Activated T-cell treated with anti-CD3 and anti-CD28 coated beads, Interleukin-2, amount 50 U/mL, for 48 hours (primary cell): ENCODE data around the gene ATP6V0B.

Source experiments
- DNase-seq, 2 experiments: peaks; one replicate each; pipeline ENCODE4 v3.0.0-alpha.2; 2020

ATP6V0B gene

DNA sequence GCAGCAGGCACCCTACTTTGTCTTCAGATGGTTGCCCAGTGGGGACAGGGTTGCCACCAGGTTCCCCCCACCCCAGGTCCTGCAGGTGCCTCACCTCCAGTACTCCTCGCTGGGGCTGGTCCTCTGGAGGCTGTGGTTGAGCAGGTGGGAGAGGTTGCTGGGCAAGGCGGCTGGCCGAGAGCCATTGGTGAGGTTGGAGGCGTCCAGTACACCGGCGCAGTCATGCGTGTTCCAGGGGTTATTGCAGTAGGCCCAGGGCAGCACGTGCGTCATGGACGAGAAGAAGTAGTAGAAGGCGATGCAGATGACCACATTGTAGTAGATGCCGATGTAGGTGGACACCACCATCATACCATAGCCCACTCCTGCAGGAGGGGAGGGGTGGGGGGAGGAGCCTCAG lies 33.5 kb downstream of the ATP6V0B start:
- no peak for DNase-seq

DNA sequence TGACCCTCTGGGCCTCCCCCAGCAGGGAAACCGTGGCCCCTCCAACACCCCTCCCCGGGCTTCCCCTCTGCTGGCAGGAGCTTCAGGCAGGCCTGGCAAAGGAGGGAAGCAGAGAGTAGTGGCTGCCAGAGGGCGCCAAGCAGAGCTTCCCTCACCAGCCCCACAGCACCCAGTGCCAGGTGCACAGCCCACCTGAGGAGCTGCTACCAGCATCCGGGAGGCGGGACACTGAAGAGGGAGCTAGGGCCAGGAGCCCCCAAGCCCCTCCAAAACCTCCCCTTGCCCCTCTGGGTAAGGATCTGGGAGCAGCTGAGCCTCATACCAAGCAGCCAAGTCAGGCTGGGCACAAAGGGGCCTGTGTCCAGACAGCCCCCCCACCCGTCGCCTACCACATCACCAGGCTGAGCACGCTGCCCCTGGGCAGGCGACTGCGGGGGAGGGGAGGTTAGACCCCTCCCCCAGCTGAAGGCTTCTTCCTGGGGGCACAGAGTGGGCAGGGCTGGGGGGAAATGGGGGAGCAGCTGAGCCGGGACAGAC lies 36.2 kb downstream of the ATP6V0B start:
- DNase-seq, result no peak

GRCh38 chr1:44012404-44012803 lies 37.6 kb downstream of the ATP6V0B start:
- no peak for DNase-seq

GRCh38 chr1:44012941-44013609 lies 38.3 kb downstream of the ATP6V0B start:
- DNase-seq, result no peak

GRCh38 chr1:44013949-44014348 lies 39.2 kb downstream of the ATP6V0B start:
- no peak for DNase-seq

GRCh38 chr1:44014365-44015104 lies 39.8 kb downstream of the ATP6V0B start:
- no peak for DNase-seq

GRCh38 chr1:44015206-44015605 lies 40.4 kb downstream of the ATP6V0B start:
- DNase-seq, result no peak

GRCh38 chr1:44016041-44016889 lies 41.5 kb downstream of the ATP6V0B start:
- DNase-seq, result no peak

- DNase-seq, result no peak
These were observed 42.2 kb downstream of the ATP6V0B start for GRCh38 chr1:44016890-44017400.

DNA sequence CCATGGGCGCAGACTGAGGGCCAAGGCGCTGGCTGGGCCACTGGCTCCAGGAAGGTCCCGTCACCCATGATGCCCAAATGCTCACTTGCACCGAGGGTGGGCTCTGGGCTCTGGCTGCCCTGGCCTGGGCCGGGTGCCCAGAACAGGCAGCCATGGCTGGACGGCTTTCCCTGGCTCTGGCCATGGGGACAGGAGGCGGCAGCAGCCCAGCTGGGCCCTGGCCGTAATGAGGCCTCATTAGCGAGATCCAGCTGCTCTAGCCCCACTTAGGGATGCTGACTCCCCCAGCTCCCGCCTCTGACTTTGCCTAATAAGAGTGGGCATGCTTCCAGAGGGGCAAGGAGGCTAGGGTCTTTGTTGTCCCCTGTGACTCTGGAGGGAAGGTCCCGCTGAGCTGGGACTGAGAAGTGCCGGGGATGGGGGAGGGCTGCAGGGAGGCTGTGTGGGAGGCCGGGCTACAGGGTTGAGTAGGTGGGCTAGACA lies 44.7 kb downstream of the ATP6V0B start:
- DNase-seq, result no peak

GRCh38 chr1:44020464-44020863 lies 45.7 kb downstream of the ATP6V0B start:
- DNase-seq, result no peak

DNA sequence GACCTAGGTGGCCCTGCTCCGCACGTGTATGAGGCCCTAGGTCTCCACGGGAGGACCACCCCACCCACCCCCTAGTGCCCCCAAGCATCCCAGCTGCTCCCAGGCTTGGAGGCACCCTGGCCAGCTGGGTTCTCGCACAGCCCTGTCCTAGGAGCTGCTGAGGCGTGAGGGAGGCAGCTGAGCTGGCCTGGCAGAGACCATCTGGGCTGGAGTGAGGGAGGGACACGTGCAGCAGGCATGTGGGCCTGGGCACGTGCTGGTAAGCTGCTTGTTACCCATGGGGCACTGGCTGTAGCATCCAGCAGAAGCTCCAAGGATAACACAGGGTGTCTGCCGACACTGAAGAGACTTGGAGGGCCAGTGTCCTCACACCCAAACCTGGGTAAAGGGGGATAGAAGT lies 46.4 kb downstream of the ATP6V0B start:
- no peak for DNase-seq

- DNase-seq, result no peak
These were observed 47.0 kb downstream of the ATP6V0B start for GRCh38 chr1:44021581-44022321.

GRCh38 chr1:44024031-44024902 lies 49.5 kb downstream of the ATP6V0B start:
- DNase-seq, result no peak

GRCh38 chr1:44024903-44025525 lies 50.3 kb downstream of the ATP6V0B start:
- DNase-seq, result no peak

- DNase-seq, result no peak
These were observed 51.1 kb downstream of the ATP6V0B start for GRCh38 chr1:44025816-44026215.

DNA sequence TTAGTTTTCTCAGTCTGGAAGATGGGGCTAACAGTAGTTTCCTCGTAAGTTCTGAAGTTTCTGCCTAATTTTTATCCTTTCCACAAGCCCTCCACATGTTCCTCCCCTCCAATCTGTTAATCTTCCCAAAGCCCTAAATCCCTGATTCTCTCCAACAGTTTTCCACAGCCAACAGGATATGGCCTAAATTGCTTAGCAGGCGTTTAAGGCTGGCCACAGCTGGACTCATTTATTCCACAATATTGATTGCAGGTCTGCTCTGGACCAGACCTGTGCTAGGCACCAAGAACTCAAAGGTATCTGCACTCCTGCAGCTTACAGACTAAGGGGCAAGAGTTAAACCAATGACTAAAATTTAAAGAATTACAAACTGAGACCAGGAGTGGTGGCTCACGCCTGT lies 52.6 kb downstream of the ATP6V0B start:
- DNase-seq, result no peak
